Hepatocyte (in vitro differentiated cells): ENCODE results near the gene NCAPH2. TPM values are rescaled to one million over a fixed set of nuclear protein-coding genes. Genes with fewer than 3 reads are reported as not detected.

ENCODE experiments used
- DNase-seq: peaks from one replicate; pipeline ENCODE4 v3.0.0-alpha.2; 2016; ENCODE audit warnings: low spot score
- H2AFZ ChIP-seq: fragments of 200-600 bp; sonication (generic); 2 replicates; pipeline ENCODE4 v1.6.0; 2016; ENCODE audit warnings: antibody characterized with exemption, mild to moderate bottlenecking
- H3K27ac ChIP-seq: fragments of 200-600 bp; sonication (generic); 2 replicates; pipeline ENCODE4 v1.5.1; 2016; ENCODE audit warnings: mild to moderate bottlenecking
- H3K27me3 ChIP-seq: fragments of 200-600 bp; sonication (generic); 2 replicates; pipeline ENCODE4 v1.6.1; 2016
- H3K36me3 ChIP-seq: fragments of 200-600 bp; sonication (generic); replicated peaks from 2 replicates; pipeline ENCODE4 v1.5.1; 2016; ENCODE audit warnings: low read depth; ENCODE audit not compliant: insufficient read depth
- H3K4me1 ChIP-seq: fragments of 200-600 bp; sonication (generic); 2 replicates; pipeline ENCODE4 v1.5.1; 2016; ENCODE audit warnings: mild to moderate bottlenecking, moderate library complexity; ENCODE audit not compliant: insufficient read depth
- H3K4me2 ChIP-seq: fragments of 200-600 bp; sonication (generic); 2 replicates; pipeline ENCODE4 v1.6.0; 2016
- H3K4me3 ChIP-seq: fragments of 200-600 bp; sonication (generic); 2 replicates; pipeline ENCODE4 v1.5.1; 2016; ENCODE audit warnings: mild to moderate bottlenecking
- H3K79me2 ChIP-seq: fragments of 200-600 bp; sonication (generic); 2 replicates; pipeline ENCODE4 v1.6.0; 2017; ENCODE audit warnings: mild to moderate bottlenecking
- H3K9me2 ChIP-seq: fragments of 200-600 bp; sonication (generic); replicated peaks from 2 replicates; pipeline ENCODE4 v1.6.0; 2017; ENCODE audit warnings: mild to moderate bottlenecking; ENCODE audit not compliant: insufficient read depth
- H3K9me3 ChIP-seq: fragments of 200-600 bp; sonication (generic); 2 replicates; pipeline ENCODE4 v1.5.1; 2016; ENCODE audit warnings: low read depth, mild to moderate bottlenecking
- H4K20me1 ChIP-seq: fragments of 200-600 bp; sonication (generic); 2 replicates; pipeline ENCODE4 v1.6.0; 2016; ENCODE audit warnings: mild to moderate bottlenecking; ENCODE audit not compliant: insufficient read depth, poor library complexity, severe bottlenecking
- EZH2 ChIP-seq: fragments of 200-600 bp; sonication (generic); IDR thresholded peaks from 2 replicates; pipeline ENCODE4 v1.6.1; 2016; ENCODE audit warnings: antibody characterized with exemption, mild to moderate bottlenecking, borderline replicate concordance
- EZH2phosphoT487 ChIP-seq: fragments of 200-600 bp; sonication (generic); IDR thresholded peaks from one replicate; pipeline ENCODE4 v1.6.1; 2018; ENCODE audit warnings: antibody characterized with exemption, mild to moderate bottlenecking, low read depth, moderate library complexity; ENCODE audit not compliant: unreplicated experiment, severe bottlenecking
- WGBS: methylation state at CpG from one replicate; pipeline ENCODE4 v1.1.6; 2016; ENCODE audit warnings: low lambda C conversion rate; ENCODE audit errors: missing lambda C conversion rate; 5-methylcytosine and 5-hydroxymethylcytosine counted together
- polyA plus RNA-seq: library from polyadenylated mRNA; unstranded; fragments of >200 nt; fragmentation: Nextera tagmentation; extraction: Ambion mirVana; gene quantifications from 2 replicates; pipeline ENCODE4 v1.2.1, GENCODE V29; 2016
- total RNA-seq: library from RNA; depleted of rRNA; stranded (reverse); fragments of >200 nt; gene quantifications from 2 replicates; pipeline ENCODE4 v1.2.3, GENCODE V29; 2014
- TF ChIP-seq, protein P1 (sequence below): fragments of 200-600 bp; sonication (generic); IDR thresholded peaks from 2 replicates; pipeline ENCODE4 v1.5.1; 2016; ENCODE audit warnings: antibody characterized with exemption, mild to moderate bottlenecking; ENCODE audit not compliant: poor library complexity

NCAPH2 gene
- total and polyA plus RNA-seq, 2 experiments from 2014 or later, result 25.6 to 40.6 TPM

DNA sequence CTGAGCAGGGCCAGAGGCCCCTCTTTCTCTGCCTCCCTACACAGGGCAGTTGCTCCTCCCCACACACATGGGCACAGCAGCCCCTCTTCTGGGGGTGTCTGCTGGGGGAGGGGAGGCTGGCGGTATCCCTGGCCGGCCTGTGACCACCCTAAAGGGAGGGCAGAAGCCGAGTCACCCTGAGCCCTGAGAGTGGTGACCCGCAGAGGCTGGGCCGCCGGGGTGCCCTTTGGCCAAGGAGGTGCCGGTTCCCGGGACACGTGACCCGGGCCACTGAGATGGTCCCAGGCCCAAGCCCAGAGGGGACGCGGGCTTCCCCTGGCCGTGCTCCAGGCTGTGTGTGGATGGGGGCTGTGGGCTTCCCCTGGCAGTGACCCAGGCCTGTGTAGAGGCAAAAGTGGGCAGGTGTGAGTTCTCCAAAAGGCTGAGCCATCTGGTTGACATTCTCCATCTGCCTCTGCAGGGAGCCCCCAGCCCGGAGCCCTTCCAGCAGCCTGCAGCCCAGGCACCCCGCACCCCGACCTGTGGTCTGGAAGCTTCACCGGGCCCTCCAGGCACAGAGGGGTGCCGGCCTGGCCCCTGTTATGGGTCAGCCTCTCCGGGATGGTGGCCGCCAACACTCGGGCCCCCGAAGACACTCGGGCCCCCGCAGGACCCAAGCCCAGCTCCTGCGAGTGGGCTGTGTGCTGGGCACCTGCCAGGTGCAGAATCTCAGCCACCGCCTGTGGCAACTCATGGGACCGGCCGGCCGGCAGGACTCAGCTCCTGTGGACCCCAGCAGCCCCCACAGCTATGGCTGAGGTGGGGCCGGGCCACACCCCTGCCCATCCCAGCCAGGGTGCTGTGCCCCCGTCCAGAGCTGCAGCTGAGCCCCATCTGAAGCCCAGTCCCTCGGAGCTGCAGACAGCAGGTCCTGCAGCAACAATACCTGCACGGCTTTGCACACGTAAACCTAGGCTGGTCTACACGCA lies 25.6 kb upstream of the NCAPH2 start:
- Histone ChIP-seq H3K4me3 (peak overlapping the region; percentile 52), H3K9me3 (no peaks in the 10 kb centered on the region), H4K20me1 (no peaks in the 10 kb centered on the region), H3K9me2 (no peaks in the 10 kb centered on the region), H3K4me2 (peak overlapping the region; percentile 88), H3K27me3 (peaks cover 29% of the 10 kb centered on the region), H3K79me2 (no peaks in the 10 kb centered on the region), H3K4me1 (peaks cover 14% of the 10 kb centered on the region), H3K36me3 (no peaks in the 10 kb centered on the region), H3K27ac (no peak overlapping the region), H2AFZ (peak overlapping the region; percentile 74)
- TF ChIP-seq EZH2, result no peak
- no peak for TF ChIP-seq EZH2phosphoT487
- TF ChIP-seq, protein P1, sequence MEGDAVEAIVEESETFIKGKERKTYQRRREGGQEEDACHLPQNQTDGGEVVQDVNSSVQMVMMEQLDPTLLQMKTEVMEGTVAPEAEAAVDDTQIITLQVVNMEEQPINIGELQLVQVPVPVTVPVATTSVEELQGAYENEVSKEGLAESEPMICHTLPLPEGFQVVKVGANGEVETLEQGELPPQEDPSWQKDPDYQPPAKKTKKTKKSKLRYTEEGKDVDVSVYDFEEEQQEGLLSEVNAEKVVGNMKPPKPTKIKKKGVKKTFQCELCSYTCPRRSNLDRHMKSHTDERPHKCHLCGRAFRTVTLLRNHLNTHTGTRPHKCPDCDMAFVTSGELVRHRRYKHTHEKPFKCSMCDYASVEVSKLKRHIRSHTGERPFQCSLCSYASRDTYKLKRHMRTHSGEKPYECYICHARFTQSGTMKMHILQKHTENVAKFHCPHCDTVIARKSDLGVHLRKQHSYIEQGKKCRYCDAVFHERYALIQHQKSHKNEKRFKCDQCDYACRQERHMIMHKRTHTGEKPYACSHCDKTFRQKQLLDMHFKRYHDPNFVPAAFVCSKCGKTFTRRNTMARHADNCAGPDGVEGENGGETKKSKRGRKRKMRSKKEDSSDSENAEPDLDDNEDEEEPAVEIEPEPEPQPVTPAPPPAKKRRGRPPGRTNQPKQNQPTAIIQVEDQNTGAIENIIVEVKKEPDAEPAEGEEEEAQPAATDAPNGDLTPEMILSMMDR, result no peak
- 84% methylated on average over 30 of the region's 35 CpGs for WGBS
- DNase-seq, result no peak

DNA sequence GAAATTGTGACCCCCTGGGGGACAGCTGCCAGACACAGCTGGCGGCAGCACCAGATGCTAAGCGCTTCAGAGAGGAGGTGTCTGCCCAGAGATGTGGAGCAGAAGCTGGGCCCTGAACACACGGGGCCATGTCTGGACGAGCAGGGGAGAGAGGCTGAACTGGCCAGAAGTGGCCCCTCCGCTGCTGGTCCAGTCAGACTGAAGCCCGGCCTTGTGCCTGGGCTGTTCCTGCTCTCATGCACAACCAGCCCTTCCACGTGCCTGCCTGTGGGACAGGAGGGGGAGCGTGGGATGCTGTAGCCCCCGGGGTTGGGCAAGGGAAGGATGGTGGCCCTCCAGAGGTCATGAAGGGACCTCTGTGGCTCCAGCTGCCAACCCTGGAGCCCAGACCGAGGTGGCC lies 24.9 kb upstream of the NCAPH2 start:
- Histone ChIP-seq H3K79me2 (no peaks in the 10 kb centered on the region), H3K4me1 (peaks cover 14% of the 10 kb centered on the region), H3K9me3 (no peaks in the 10 kb centered on the region), H3K4me3 (no peak overlapping the region), H3K27ac (no peak overlapping the region), H3K9me2 (no peaks in the 10 kb centered on the region), H3K4me2 (peak overlapping the region; percentile 88), H2AFZ (no peak overlapping the region), H4K20me1 (no peaks in the 10 kb centered on the region), H3K36me3 (no peaks in the 10 kb centered on the region), H3K27me3 (peaks cover 29% of the 10 kb centered on the region)
- TF ChIP-seq EZH2 (no peak), EZH2phosphoT487 (no peak)
- TF ChIP-seq, protein P1, result no peak
- WGBS, result 94% methylated on average over 9 of the region's 10 CpGs
- no peak for DNase-seq

DNA sequence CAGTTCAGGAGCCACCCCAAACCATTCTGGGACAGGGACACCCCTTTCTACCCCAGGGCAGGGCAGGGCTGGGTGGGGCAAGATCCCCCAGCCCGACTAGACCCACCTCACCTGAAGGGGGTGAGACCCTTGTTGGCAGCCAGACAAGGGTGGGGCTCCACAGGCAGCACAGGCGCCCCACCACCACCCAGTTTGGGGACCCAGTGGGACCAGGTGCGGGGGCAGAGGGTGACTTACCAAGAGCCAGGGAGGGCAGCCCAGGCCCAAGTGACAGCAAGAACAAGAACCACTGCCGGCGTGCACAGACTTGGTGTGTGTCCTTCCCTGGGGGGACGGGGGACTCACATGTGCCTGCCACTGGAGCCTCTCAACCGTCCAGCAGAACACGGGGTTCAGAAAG lies 24.5 kb upstream of the NCAPH2 start:
- H2AFZ ChIP-seq, result no peak overlapping the region
- no peaks in the 10 kb centered on the region for H3K9me2 ChIP-seq
- no peak overlapping the region for H3K27ac ChIP-seq
- H3K36me3 ChIP-seq, result no peaks in the 10 kb centered on the region
- no peak for DNase-seq
- TF ChIP-seq EZH2 (no peak), EZH2phosphoT487 (no peak)
- TF ChIP-seq, protein P1, result no peak
- H3K9me3 ChIP-seq, result no peaks in the 10 kb centered on the region
- H3K79me2 ChIP-seq, result no peaks in the 10 kb centered on the region
- no peaks in the 10 kb centered on the region for H4K20me1 ChIP-seq
- WGBS, result 93% methylated on average over 8 of the region's 8 CpGs
- peaks cover 14% of the 10 kb centered on the region for H3K4me1 ChIP-seq
- H3K4me2 ChIP-seq, result no peak overlapping the region
- H3K27me3 ChIP-seq, result peaks cover 29% of the 10 kb centered on the region
- H3K4me3 ChIP-seq, result no peak overlapping the region
